PFSK-1 (cell line): Measurements from ENCODE around the gene SLC18A2.

Source experiments
- POLR2AphosphoS5 ChIP-seq: IDR thresholded peaks from 2 replicates; pipeline ENCODE4 v1.6.1; 2012; ENCODE audit warnings: low read depth, mild to moderate bottlenecking, control low read depth, low read length, moderate library complexity
- TAF1 ChIP-seq: IDR thresholded peaks from 2 replicates; pipeline ENCODE4 v1.6.1; 2012; ENCODE audit warnings: low read length, control low read depth, borderline replicate concordance; ENCODE audit not compliant: insufficient read depth

- TF ChIP-seq TAF1 (no peak), POLR2AphosphoS5 (no peak)
Measured at GRCh38 chr10:117222552-117222951, 18.4 kb upstream of the SLC18A2 start.
